ENCODE data around the gene NEO1.
A peak's percentile ranks its signal among the peaks of the same experiment; 100 is the strongest.

- TF ChIP-seq MYC (IDR thresholded peaks at IDR 0.05; ENCODE audit: borderline replicate concordance, low read length) (no peak), MAX (IDR thresholded peaks at IDR 0.05) (no peak), USF2 (IDR thresholded peaks at IDR 0.05) (no peak), REST (IDR thresholded peaks at IDR 0.05) (no peak), CTCF (IDR thresholded peaks at IDR 0.05) (peak; percentile 37), EHMT2 (IDR thresholded peaks at IDR 0.05; ENCODE audit: low read depth) (no peak), POLR2A (IDR thresholded peaks at IDR 0.05; ENCODE audit: low read length) (no peak), PBX3 (IDR thresholded peaks at IDR 0.05) (no peak), RNF2 (IDR thresholded peaks at IDR 0.05; ENCODE audit: borderline replicate concordance, low read depth) (no peak), JUN (IDR thresholded peaks at IDR 0.05) (no peak), KDM1A (IDR thresholded peaks at IDR 0.05; ENCODE audit: low read depth) (no peak), SREBF2 (IDR thresholded peaks at IDR 0.05) (no peak), RFX5 (IDR thresholded peaks at IDR 0.05) (no peak), NFE2L2 (conservative IDR thresholded peaks at IDR 0.05; ENCODE audit: low read length) (no peak)
Measured at GRCh38 chr15:73284090-73284716, 231.9 kb downstream of the NEO1 start.
